CD8-positive, alpha-beta memory T cell (primary cell): ENCODE measurements around the gene ASAP3. TPM values are rescaled to one million over a fixed set of nuclear protein-coding genes. Genes with fewer than 3 reads are reported as not detected.
"Not testable (repeated sequence)": the region's sequence is repeated elsewhere in the genome, so short reads cannot be mapped to it uniquely, and the experiment has no call there.

Experiments
- CTCF ChIA-PET: fragments of 350-600 bp; sonication (Branson Sonifier 250); formaldehyde crosslinking; loops from one replicate; lab custom pipeline; 2021; ENCODE audit warnings: antibody characterized with exemption; lab: Charles Lee
- POLR2A ChIA-PET: fragments of 350-600 bp; sonication (Branson Sonifier 250); formaldehyde crosslinking; loops from one replicate; lab custom pipeline; 2021; ENCODE audit warnings: antibody characterized with exemption; lab: Charles Lee
- DNase-seq, 5 donors: peaks; one replicate each; pipeline versions ENCODE4 v3.0.0 to v3.0.0-alpha.2; 2020 to 2022; ENCODE audit warnings: mixed read lengths in 1 of 5
- H3K27ac ChIP-seq: one replicate; pipeline ENCODE4 v1.7.0; 2013; ENCODE audit warnings: low read depth, mild to moderate bottlenecking, low read length, moderate library complexity
- H3K27me3 ChIP-seq: 2 replicates; pipeline ENCODE4 v1.7.0; 2013; ENCODE audit warnings: low read length, mild to moderate bottlenecking; ENCODE audit not compliant: insufficient read depth, poor library complexity, severe bottlenecking
- H3K36me3 ChIP-seq: 2 replicates; pipeline ENCODE4 v1.7.0; 2013; ENCODE audit warnings: mild to moderate bottlenecking, low read length, moderate library complexity; ENCODE audit not compliant: insufficient read depth
- H3K4me1 ChIP-seq: 2 replicates; pipeline ENCODE4 v1.7.0; 2013; ENCODE audit warnings: mild to moderate bottlenecking, low read length, moderate library complexity; ENCODE audit not compliant: insufficient read depth
- H3K4me3 ChIP-seq: 2 replicates; pipeline ENCODE4 v1.7.0; 2013; ENCODE audit warnings: mild to moderate bottlenecking, low read length
- H3K9me3 ChIP-seq: 2 replicates; pipeline ENCODE4 v1.7.0; 2013; ENCODE audit warnings: mild to moderate bottlenecking, low read length
- H3K27ac Mint-ChIP-seq, 8 donors: one replicate each; pipeline ENCODE4 v1.8.0; 2020 to 2021; ENCODE audit warnings: mixed read lengths in 8 of 8, mild to moderate bottlenecking in 6 of 8, inconsistent platforms in 3 of 8, moderate library complexity in 3 of 8
- H3K27me3 Mint-ChIP-seq, 2 donors: one replicate each; pipeline ENCODE4 v1.8.0; 2020 to 2021; ENCODE audit warnings: mixed read lengths in 2 of 2, mild to moderate bottlenecking in 1 of 2, moderate library complexity in 1 of 2
- H3K36me3 Mint-ChIP-seq, 3 donors: one replicate each; pipeline ENCODE4 v1.8.0; 2020 to 2021; ENCODE audit warnings: mixed read lengths in 3 of 3, inconsistent platforms in 1 of 3, mild to moderate bottlenecking in 1 of 3
- H3K4me1 Mint-ChIP-seq, 3 donors: one replicate each; pipeline ENCODE4 v1.8.0; 2020 to 2021; ENCODE audit warnings: mixed read lengths in 3 of 3, inconsistent platforms in 1 of 3, mild to moderate bottlenecking in 1 of 3
- H3K4me3 Mint-ChIP-seq, 7 donors: one replicate each; pipeline ENCODE4 v1.8.0; 2020 to 2021; ENCODE audit warnings: mixed read lengths in 7 of 7, mild to moderate bottlenecking in 6 of 7, moderate library complexity in 4 of 7, inconsistent platforms in 2 of 7
- H3K9me3 Mint-ChIP-seq, 5 donors: one replicate each; pipeline ENCODE4 v1.8.0; 2020 to 2022; ENCODE audit warnings: mixed read lengths in 5 of 5, mild to moderate bottlenecking in 3 of 5, moderate library complexity in 2 of 5, inconsistent platforms in 1 of 5
- polyA plus RNA-seq: library from polyadenylated mRNA; unstranded; fragments of 300-500 nt; fragmentation: Illumina TruSeq; gene quantifications from one replicate; pipeline ENCODE4 v1.2.3, GENCODE V29; 2021
- total RNA-seq, 2 experiments: library from RNA; stranded (reverse); gene quantifications; one replicate each; pipeline ENCODE4 v1.2.3, GENCODE V29; 2021

ASAP3 gene
- total and polyA plus RNA-seq, 3 experiments from 2014 or later: 0.33 to 0.78 (median 0.62) TPM

GRCh38 chr1:23509896-23510295 lies 25.9 kb upstream of the ASAP3 start:
- no peaks in the 10 kb centered on the region for H3K9me3 ChIP-seq
- Mint-ChIP-seq H3K9me3 (no peaks in the 10 kb centered on the region), H3K27ac (peak overlapping the region in 1 of 8 donors; percentile 95), H3K27me3 (no peaks in the 10 kb centered on the region), H3K4me1 (no peaks in the 10 kb centered on the region), H3K36me3 (peaks cover 0 to 4% (median 0%) of the 10 kb centered on the region in 3 donors), H3K4me3 (no peak overlapping the region)
- ChIA-PET POLR2A (no interaction called here), CTCF (interaction anchor here (1.4 kb wide), 1 partner anchor 15 kb away, joined by 6 read pairs; no protein-coding TSS in a partner anchor)
- DNase-seq: no peak
- H3K27me3 ChIP-seq: no peaks in the 10 kb centered on the region
- no peaks in the 10 kb centered on the region for H3K4me1 ChIP-seq
- no peak overlapping the region for H3K27ac ChIP-seq
- H3K4me3 ChIP-seq: no peak overlapping the region
- no peaks in the 10 kb centered on the region for H3K36me3 ChIP-seq

GRCh38 chr1:23506376-23507107 lies 22.6 kb upstream of the ASAP3 start:
- Histone ChIP-seq H3K4me1 (no peaks in the 10 kb centered on the region), H3K9me3 (no peaks in the 10 kb centered on the region), H3K36me3 (no peaks in the 10 kb centered on the region), H3K27ac (no peak overlapping the region), H3K27me3 (no peaks in the 10 kb centered on the region), H3K4me3 (no peak overlapping the region)
- Mint-ChIP-seq H3K27ac (peak overlapping the region in 2 of 8 donors; percentile 50 to 79), H3K9me3 (no peaks in the 10 kb centered on the region), H3K27me3 (no peaks in the 10 kb centered on the region), H3K36me3 (peaks cover 0 to 2% (median 0%) of the 10 kb centered on the region in 3 donors), H3K4me3 (no peak overlapping the region), H3K4me1 (no peaks in the 10 kb centered on the region)
- POLR2A ChIA-PET: interaction anchor here (0.6 to 1.2 kb wide), 2 partner anchors 19 to 25 kb away, joined by 3 to 4 read pairs; partner anchors contain the start of gene E2F2
- CTCF ChIA-PET: interaction anchor here (1.1 to 4.5 kb wide), 6 partner anchors 10 to 131 kb away, joined by 3 to 40 read pairs (median 8); no protein-coding TSS in a partner anchor
- DNase-seq: no peak

GRCh38 chr1:23505851-23506250 lies 21.9 kb upstream of the ASAP3 start:
- Histone ChIP-seq H3K4me1 (no peaks in the 10 kb centered on the region), H3K4me3 (no peak overlapping the region), H3K9me3 (no peaks in the 10 kb centered on the region), H3K27me3 (no peaks in the 10 kb centered on the region), H3K36me3 (no peaks in the 10 kb centered on the region), H3K27ac (no peak overlapping the region)
- H3K9me3 Mint-ChIP-seq: no peaks in the 10 kb centered on the region
- H3K27me3 Mint-ChIP-seq: no peaks in the 10 kb centered on the region
- POLR2A ChIA-PET: interaction anchor here (0.6 kb wide), 1 partner anchor 25 kb away, joined by 3 read pairs; the partner anchor contains the start of gene E2F2
- H3K27ac Mint-ChIP-seq: no peak overlapping the region
- peaks cover 0 to under 1% (median 0%) of the 10 kb centered on the region in 3 donors for H3K36me3 Mint-ChIP-seq
- no peak for DNase-seq
- H3K4me3 Mint-ChIP-seq: no peak overlapping the region
- no peaks in the 10 kb centered on the region for H3K4me1 Mint-ChIP-seq
- CTCF ChIA-PET: interaction anchor here (1.1 to 4.5 kb wide), 5 partner anchors 9 to 132 kb away, joined by 3 to 40 read pairs (median 12); no protein-coding TSS in a partner anchor

- H3K4me3 ChIP-seq, H3K27me3 ChIP-seq, H3K4me1 Mint-ChIP-seq, DNase-seq, H3K9me3 ChIP-seq, POLR2A ChIA-PET, H3K36me3 ChIP-seq, H3K4me1 ChIP-seq, H3K36me3 Mint-ChIP-seq, H3K27me3 Mint-ChIP-seq, CTCF ChIA-PET, H3K27ac ChIP-seq, H3K27ac Mint-ChIP-seq, H3K9me3 Mint-ChIP-seq, H3K4me3 Mint-ChIP-seq: not testable (repeated sequence)
These were observed 20.2 kb upstream of the ASAP3 start for GRCh38 chr1:23504156-23504555.

DNA sequence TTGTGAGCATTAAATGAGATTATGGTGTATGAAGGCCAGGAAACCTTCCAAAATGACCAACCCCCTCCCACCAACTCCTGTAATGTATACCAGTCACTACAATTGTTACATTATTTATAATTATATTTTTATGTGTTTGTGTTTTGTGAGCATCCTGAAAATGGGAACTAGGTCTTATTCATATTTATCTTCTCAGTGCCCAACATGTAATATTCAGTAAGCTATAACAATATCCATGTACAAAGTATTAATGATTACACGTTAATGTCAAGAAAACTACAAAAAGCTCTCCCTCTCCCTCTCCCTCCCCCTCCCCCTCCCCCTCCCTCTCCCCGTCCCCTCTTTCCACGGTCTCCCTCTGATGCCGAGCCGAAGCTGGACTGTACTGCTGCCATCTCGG lies 19.0 kb upstream of the ASAP3 start:
- Histone ChIP-seq H3K4me3 (no peak overlapping the region), H3K27me3 (no peaks in the 10 kb centered on the region), H3K4me1 (no peaks in the 10 kb centered on the region), H3K36me3 (no peaks in the 10 kb centered on the region), H3K9me3 (no peaks in the 10 kb centered on the region), H3K27ac (no peak overlapping the region)
- Mint-ChIP-seq H3K4me3 (no peak overlapping the region), H3K36me3 (no peaks in the 10 kb centered on the region), H3K4me1 (no peaks in the 10 kb centered on the region), H3K27me3 (no peaks in the 10 kb centered on the region), H3K9me3 (no peaks in the 10 kb centered on the region), H3K27ac (no peak overlapping the region)
- DNase-seq: no peak
- ChIA-PET CTCF (interaction anchor here (11.1 kb wide), 1 partner anchor 27 kb away, joined by 588 read pairs; the partner anchor contains the start of gene E2F2), POLR2A (no interaction called here)

GRCh38 chr1:23500466-23500865 lies 16.5 kb upstream of the ASAP3 start:
- Mint-ChIP-seq H3K27ac (no peak overlapping the region), H3K4me3 (no peak overlapping the region), H3K4me1 (peaks cover 3 to 5% (median 5%) of the 10 kb centered on the region in 3 donors), H3K9me3 (no peaks in the 10 kb centered on the region), H3K36me3 (no peaks in the 10 kb centered on the region), H3K27me3 (no peaks in the 10 kb centered on the region)
- no peaks in the 10 kb centered on the region for H3K9me3 ChIP-seq
- H3K27me3 ChIP-seq: no peaks in the 10 kb centered on the region
- ChIA-PET POLR2A (no interaction called here), CTCF (interaction anchor here (1.4 to 11.1 kb wide), 2 partner anchors 30 to 134 kb away, joined by 3 to 588 read pairs; partner anchors contain the start of gene E2F2)
- no peaks in the 10 kb centered on the region for H3K36me3 ChIP-seq
- DNase-seq: no peak
- H3K27ac ChIP-seq: no peak overlapping the region
- H3K4me1 ChIP-seq: no peaks in the 10 kb centered on the region
- no peak overlapping the region for H3K4me3 ChIP-seq

DNA sequence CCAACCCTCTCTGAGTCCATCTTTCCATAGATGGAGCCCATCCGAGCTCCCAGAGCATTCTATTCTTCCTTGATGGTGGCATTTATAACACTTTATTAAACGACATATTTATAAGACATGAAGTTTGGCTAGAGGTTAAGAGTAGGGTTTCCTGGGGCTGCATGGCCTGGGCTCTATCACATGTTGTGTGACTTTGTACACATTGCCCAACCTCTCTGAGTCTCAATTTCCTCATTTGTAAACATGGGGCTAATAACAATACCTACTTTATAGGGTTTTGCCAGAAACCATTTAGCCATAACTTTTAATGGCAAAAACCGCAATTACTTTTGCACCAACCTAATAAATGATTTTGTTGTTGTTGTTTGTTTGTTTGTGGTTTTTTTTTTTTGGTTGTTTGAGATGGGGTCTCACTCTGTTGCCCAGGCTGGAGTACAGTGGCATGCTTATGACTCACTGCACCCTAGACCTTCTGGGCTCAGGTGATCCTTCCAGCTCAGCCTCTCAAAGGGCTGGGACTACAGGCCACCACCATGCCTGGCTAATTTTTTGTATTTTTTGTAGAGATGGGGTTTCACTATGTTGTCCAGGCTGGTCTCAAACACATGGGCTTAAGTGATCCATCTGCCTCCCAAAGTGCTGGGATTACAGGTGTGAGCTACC lies 13.9 kb upstream of the ASAP3 start:
- DNase-seq: no peak
- no peaks in the 10 kb centered on the region for H3K27me3 ChIP-seq
- Mint-ChIP-seq H3K36me3 (no peaks in the 10 kb centered on the region), H3K4me1 (peaks cover 3 to 5% (median 5%) of the 10 kb centered on the region in 3 donors), H3K27ac (no peak overlapping the region), H3K27me3 (no peaks in the 10 kb centered on the region), H3K4me3 (no peak overlapping the region), H3K9me3 (no peaks in the 10 kb centered on the region)
- H3K27ac ChIP-seq: no peak overlapping the region
- no peaks in the 10 kb centered on the region for H3K9me3 ChIP-seq
- POLR2A ChIA-PET: interaction anchor here (0.6 to 2.7 kb wide), 10 partner anchors 13 to 139 kb away, joined by 3 to 16 read pairs (median 4); partner anchors contain the start of gene E2F2
- no peaks in the 10 kb centered on the region for H3K36me3 ChIP-seq
- CTCF ChIA-PET: interaction anchor here (0.9 to 11.1 kb wide), 20 partner anchors 9 to 182 kb away, joined by 3 to 588 read pairs (median 4); partner anchors contain the start of genes ASAP3 and E2F2
- no peak overlapping the region for H3K4me3 ChIP-seq
- H3K4me1 ChIP-seq: no peaks in the 10 kb centered on the region
